Hematopoietic multipotent progenitor cell treated with erythropoietin and hydrocortisone succinate and interleukin-3 and kit ligand, for 15 days (in vitro differentiated cells): ENCODE results near the gene SLC38A5.

Experiments used
- DNase-seq: peaks from one replicate; pipeline ENCODE4 v3.0.0-alpha.2; 2015; ENCODE audit warnings: low spot score

Gene SLC38A5

DNA sequence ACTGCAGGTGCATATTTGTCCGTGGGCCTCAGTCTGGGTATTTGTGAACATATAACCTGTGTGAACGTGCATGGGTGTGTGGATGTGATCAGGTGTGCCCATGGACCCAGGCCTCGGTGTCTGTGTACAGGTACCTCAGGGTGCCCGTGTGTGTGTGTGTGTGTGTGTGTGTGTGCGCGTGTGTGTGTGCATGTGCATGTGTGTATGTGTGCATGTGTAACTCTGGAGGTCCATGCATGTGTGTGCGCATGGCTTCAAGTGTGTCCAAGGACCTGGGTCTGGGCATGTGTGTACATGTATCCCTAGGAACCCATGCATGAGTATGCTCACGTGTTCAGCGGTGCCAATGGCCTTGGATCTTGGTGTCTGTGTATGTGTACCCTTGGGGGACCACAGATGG, 21.7 kb upstream of the SLC38A5 start:
- no peak for DNase-seq

DNA sequence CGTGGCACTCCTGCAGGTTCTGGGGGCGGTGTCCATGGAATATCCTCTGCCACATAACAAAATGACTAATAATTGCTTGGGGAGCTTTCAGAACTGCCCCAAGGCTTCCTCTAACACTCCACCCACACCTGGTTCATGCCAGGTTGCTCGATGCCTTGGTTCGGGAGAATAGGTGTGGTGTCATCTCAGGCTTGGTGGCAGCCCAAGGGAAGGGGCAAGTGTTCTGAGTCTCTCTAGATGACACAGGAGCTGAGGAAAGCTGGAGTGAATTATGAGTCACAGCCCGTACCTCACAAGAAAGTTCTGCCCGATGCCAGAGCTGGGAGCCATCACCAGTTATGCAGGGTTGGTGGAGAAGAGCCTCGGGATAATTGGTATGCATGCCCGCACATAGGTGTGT, 20.6 kb upstream of the SLC38A5 start:
- DNase-seq = no peak

DNA sequence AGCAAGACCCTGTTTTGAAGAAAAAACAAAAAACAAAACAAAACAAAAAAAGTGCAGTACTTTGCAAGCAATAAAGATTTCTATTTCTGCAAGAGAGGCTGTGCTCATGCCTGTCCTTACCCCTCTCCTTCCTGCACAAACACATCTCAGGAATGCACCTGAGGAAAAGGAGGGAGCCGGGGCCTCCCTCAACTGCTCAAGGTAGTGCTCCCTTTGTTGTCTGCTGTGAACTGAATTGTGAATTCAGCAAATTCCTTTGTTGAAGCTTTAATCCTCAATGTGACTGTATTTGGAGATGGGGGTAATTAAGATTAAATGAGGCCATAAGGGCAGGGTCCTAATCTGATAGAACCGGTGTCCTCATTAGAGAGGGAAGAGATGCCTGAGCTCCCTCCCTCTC, 19.8 kb upstream of the SLC38A5 start:
- DNase-seq = no peak

DNA sequence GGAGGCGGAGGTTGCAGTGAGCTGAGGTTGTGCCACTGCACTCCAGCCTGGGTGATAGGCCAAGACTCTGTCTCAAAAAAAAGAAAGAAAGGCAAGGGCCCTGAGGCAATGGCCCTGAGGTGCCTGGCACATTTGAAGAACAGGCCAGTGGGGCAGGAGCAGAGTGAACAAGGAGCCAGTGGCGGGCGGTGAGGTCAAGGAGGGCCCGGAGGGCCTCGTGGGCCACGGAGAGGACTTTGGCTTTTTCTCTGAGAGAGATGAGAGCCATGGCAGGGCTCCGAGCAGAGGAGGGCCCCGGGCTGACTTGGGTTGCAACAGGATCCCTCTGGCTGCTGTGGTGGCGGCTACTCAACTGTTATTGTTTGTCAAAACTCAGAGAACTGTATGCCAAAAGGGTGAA, 19.2 kb upstream of the SLC38A5 start:
- DNase-seq = no peak

GRCh38 chrX:48488034-48488433, 18.0 kb upstream of the SLC38A5 start:
- no peak for DNase-seq

DNA sequence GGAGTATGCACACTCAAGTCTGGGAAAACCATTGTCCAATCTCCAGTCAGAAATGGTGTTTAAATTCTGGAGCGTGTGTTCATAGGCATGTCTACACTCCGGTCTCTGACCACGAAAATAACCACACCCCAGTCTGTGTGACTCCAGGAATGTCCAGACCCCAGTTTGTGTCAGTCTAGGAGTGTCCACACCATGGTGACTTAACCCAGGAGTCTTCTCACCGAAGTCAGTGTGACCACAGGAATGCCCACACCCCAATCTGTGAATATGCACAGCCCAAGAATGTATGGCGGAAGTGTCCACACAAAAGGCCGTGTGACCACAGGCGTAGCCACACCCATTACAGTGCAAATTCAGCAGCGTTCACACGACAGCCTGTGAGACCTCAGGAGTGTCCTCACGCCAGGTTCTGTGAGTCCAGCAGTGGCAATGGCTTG, 17.3 kb upstream of the SLC38A5 start:
- no peak for DNase-seq

DNA sequence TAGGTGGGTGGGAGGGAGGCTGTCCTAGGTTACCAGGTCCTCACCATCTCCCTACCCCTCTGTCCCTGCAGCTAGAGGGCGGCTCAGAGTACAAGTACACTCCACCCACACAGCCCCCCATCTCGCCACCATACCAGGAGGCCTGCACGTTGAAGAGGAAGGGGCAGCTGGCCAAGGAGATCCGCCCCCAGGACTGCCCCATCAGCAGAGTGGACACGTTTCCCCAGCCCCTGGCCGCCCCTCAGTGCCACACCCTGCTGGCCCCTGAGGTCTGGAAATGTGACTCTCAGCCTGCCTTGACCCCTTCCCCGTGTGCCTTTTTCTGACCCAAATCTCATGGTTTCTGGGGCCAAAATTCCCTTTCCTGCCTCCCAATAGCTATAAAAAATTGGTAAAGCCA, 12.5 kb upstream of the SLC38A5 start:
- no peak for DNase-seq

DNA sequence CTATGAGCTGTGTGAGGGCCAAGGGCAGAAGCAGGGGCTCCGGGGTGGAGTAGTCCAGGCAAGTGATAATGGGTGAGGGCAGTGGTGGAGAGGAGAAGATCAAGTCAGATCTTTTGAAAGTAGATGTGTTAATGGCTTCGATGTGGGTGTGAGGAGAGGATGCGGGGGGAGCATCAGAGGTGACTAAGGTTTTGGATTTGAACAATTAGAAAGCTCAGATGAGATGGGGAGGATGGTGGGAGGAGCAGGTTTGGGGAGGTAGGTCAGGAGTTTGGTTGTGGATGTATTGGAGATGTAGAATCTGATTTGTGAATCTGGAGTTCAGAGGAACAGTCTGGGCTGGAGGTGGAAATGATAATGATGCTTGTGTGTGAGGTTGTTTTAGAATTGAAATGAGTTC, 10.5 kb upstream of the SLC38A5 start:
- DNase-seq = no peak

- no peak for DNase-seq
Observed at GRCh38 chrX:48480142-48480541, 10.1 kb upstream of the SLC38A5 start.

DNA sequence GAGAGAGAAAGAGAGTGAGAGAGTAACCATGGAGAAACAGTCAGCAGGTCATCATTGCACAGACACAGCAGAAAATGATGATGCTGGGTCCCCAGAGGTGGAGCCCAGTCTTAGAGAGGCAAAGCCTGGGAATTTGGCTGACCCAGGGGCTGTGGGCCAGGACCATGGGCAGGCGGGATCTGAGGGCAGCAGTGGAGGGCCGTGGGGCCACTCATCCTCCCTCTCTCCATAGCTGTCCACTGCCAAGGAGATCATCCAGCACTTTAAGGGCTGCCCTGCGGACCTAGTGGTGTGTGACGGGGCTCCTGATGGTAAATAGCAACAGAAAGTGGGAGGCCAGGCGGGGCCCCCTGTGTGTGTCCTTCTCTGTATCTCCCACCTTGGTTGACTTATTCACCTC, 8.7 kb upstream of the SLC38A5 start:
- DNase-seq = no peak

DNA sequence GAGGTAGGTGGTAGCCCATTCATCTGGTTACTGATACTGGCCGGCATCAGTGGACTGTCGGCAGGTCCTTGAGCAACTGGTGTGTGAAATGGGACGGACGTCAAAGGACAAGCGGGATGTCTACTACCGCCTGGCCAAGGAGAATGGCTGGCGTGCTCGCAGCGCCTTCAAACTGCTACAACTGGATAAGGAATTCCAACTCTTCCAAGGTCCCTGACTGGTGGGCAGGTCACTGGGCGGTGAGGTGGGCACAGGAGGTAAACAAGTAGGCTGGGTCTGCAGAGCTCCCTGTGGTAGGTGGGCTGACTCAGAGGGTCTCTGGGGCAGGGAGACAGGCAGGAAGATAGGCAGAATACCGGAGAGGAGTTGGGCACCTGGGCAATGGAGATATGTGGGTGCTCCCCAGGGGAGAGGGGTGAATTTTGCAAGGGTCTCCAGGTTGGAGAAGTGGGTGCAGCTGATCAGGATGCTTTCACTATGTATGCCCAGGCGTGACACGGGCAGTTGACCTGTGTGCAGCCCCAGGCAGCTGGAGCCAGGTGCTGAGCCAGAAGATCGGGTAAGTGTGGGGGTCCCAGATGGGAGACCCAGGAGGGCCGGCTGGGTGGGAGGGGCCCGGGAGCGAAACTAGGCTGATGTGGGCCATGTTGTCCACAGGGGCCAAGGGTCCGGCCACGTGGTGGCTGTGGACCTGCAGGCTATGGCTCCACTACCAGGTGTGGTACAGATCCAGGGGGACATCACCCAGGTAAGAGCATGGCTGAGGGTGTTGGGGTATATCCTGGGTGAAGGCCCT, 8.1 kb upstream of the SLC38A5 start:
- no peak for DNase-seq

DNA sequence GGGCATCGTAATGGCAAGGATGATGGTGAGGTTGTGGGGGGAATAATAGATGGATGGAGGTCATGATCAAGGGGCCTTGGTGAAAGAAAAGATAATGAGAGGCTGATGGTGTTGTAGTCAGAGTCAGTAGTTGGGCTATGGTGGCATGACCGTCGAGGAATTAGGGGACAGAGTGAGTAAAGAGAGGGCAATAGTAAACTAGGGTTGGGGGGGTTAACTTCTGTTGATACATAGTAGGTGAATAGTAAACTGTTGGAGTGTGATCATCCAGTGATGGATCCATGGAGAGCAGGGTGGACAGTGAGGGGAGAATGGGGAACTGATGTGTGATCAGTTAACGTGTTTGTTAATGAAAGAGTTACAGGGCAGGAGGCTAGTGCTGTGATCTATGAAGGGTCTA, 6.9 kb upstream of the SLC38A5 start:
- no peak for DNase-seq

- peak; percentile 76 for DNase-seq
Observed at GRCh38 chrX:48475774-48476577, 5.9 kb upstream of the SLC38A5 start, which contains the start of gene FTSJ1. TSS of gene FTSJ1 (plus strand) at chrX:48476199. CDS start at chrX:48478048, 1,849 bp downstream.

DNA sequence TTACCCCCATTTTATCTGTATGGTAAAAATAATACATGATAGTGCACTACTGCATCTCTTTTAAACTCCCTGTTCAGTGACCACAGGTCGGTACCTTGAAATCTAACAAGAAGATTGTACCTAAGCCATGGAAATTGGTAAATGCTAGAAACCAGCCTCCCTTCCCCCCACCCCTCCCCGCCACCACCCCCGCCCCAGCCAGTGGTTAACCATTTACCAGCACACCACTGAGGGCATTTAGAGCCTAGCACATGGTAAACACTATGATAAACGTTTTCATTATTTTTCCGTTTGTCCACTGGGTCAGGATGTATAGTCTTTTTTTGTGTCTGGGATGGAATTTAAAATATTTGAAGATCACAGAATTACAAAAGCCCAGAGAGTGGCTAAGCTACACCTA, 5.2 kb upstream of the SLC38A5 start:
- DNase-seq = no peak

DNA sequence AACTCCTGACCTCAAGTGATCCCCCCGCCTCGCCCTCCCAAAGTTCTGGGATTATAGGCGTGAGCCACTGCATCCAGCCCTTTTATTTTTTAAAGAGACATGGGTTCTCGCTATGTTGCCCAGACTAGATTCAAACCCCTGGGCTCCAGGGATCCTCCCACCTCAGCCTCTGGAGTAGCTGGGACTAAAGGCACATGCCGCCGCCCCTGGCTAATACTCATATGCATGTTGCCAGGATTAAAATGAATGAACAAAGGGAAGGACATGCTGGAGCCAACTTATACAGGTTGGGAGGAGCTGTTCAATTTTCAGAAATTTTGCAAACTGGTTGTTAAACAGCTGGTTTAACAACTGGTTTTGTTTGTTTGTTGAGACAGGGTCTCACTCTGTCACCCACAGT, 4.5 kb upstream of the SLC38A5 start:
- DNase-seq = no peak

DNA sequence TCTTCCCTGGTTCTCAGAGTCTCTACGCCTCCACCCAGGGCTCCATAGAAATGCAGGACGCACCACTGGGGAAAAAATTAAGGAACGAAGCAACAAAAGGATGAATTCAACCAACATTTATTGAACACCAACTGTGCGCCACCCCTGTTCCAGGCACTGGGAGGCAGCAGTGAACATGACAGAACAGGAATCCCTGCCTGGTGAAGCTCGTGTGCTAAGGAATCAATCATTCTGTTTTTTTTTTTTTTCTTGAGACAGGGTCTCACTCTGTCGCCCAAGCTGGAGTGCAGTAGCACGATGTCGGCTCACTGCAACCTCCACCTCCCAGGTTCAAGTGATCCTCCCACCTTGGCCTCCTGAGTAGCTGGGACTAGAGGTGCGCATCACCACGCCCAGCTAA, 4.1 kb upstream of the SLC38A5 start:
- DNase-seq = peak; percentile 5

DNA sequence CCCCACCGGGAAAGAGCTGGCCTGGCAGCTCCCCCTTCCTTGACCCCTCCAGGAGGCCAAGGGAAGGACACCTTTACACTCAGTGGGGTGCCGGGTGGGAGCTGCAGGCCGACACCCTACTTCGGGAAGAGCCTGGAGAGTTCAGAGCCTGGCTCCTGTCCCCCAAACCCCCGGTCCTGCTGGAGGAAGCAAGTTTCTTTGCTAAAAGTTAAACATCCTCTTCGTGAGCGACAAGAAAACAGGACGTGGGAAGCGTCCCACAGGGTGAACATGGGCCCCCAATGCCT, 3.6 kb upstream of the SLC38A5 start:
- DNase-seq = no peak

- DNase-seq = no peak
Observed at GRCh38 chrX:48472851-48473703, 3.0 kb upstream of the SLC38A5 start.

- DNase-seq = no peak
Observed at GRCh38 chrX:48472225-48472624, 2.2 kb upstream of the SLC38A5 start.

DNA sequence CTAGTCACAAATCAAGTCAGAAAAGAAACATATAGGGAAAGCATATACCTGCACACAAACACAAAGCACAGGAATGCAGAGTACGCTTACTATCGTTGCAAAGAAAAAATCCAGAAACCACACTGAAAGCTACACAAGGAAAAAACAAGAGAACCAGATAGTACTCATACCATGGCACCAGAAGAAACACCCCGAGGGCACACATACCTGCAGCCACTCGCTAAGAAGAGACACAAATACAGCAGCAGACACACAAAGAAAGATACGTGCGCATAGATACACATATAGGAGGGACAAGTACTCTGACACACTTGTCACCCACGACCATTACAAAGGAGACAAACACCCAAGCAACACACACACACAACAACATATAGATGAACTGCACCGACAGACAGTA, 1.4 kb upstream of the SLC38A5 start:
- DNase-seq = no peak

GRCh38 chrX:48470833-48471118, 716 bp upstream of the SLC38A5 start:
- peak; percentile 11 for DNase-seq

GRCh38 chrX:48468693-48469691, 1.1 kb downstream of the SLC38A5 start:
- DNase-seq = peak; percentile 50
